ENCODE measurements around the gene CWC22.
"Not testable (repeated sequence)": the region's sequence is repeated elsewhere in the genome, so short reads cannot be mapped to it uniquely, and the experiment has no call there.

The CWC22 gene

DNA sequence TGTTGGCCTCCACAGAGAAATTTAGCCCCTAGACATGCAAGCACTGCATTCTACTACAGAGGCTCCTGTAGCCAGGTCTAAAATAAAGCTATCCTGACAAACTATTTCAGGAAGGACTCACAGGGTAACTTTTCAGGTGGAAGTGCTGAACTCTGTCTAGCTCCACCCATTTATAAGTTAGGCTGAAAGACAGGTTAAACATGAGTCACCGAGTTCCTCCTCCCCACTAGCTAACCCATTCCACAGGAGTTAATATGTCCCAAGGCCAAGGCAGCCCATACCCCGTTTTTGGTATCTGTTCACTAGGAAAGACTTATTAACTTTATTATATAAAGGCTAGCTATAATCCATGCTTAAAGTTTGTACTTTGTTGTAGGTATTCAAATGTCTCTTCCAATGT, 3.5 kb downstream of the CWC22 start:
- no peak for DNase-seq (ENCODE audit: low read depth in 1 of 2, low spot score in 1 of 2)

DNA sequence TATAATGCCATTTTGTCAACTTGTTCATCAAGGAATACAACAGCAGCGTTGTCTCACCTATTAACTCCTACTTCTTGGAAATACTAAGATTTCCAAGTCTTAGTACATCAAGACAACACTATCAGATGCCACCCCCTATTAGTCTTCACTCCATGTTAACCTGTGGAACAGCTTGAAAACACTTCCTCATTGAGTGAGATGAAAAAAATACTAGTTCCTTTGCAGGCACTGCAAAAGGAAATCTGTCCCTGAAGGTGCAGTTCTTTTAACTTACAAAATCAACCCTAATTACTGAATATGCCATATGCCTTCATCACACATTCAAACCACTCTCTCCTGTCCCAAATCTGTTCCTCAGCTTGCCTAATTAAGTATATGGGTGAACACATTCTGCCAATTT, 4.0 kb downstream of the CWC22 start:
- DNase-seq (ENCODE audit: low read depth in 1 of 2, low spot score in 1 of 2), result no peak

DNA sequence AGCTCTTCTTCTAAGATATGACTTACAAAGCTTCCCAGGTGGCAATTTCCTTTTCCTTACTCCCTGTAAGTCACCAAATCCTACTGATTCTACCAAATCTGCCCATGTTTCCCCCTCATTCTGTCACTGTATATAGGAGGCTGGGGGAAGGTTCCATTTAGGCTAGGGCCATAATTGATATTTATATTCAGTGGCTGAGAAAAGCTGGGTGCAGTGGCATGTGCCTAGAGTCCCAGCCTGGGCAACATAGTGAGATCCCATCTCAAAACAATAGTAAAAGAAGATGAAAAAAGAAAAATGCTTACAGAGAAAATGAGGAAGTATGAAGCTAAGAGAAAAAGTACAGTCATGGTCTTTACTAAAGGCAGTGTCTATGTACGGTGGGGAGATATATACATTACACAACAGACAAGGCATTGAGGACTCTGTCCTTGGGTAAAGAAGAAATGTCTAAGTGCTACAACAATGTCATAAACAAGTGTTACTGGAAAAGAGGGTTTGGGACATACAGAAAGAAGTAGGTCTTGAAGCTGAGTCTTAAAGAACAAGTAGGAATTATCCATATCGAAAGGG, 4.8 kb downstream of the CWC22 start:
- no peak for DNase-seq (ENCODE audit: low read depth in 1 of 2, low spot score in 1 of 2)

DNA sequence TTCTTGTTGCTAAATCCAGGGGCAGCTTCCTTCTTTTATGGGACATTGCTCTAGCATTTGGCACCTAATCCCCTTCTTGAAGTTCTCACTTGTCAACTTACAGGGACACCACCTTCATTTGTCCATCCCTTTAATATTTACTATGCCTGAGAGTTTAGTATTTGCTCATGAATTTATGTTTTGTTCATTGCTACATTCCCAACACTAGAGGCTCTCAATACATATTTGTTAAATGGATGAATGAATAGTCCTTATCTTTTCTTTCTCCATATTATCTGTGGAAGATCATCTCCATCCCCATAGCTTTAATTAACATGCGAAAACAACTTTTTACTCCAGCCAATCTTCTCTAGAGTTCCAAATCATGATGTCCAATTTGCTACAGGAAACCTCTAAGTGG, 5.4 kb downstream of the CWC22 start:
- no peak for DNase-seq (ENCODE audit: low read depth in 1 of 2, low spot score in 1 of 2)

DNA sequence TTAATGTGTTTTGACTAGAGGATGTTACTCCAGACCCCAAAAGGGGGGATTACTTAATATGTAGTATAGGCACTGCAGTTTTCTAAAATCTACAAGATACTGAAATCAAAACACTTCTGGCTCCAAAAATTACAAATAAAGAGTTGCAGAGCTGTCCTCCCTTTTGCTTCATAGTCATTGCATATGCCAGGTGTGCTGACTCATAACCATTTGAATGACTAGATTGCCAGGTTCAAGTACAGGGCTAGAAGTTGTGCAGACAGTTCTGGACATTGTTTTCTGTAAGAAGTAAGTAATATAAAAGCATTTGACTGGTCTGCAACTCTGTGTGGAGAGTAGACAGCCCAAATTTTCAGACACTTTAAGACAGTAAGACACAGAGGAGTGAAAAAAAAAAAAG, 6.7 kb downstream of the CWC22 start:
- no peak for DNase-seq (ENCODE audit: low read depth in 1 of 2, low spot score in 1 of 2)

DNA sequence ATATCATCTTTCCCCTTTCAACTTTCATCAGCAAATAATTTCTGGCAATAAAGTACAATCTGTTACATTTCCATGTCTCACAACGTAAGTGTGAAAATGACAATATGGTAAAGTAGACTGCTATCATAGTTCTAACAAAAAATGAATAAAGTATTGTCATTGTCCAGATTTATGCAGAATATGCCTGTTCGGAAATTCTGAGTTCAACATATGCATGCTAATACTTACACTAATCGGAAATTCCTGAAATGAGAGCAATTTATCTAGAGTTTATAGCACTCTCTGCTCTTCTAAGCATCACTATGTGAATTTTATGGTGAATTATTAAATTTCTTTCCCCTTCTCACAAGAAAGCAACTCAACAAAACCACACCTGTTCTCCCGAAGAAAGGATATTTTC, 8.1 kb downstream of the CWC22 start:
- no peak for DNase-seq (ENCODE audit: low read depth in 1 of 2, low spot score in 1 of 2)

DNA sequence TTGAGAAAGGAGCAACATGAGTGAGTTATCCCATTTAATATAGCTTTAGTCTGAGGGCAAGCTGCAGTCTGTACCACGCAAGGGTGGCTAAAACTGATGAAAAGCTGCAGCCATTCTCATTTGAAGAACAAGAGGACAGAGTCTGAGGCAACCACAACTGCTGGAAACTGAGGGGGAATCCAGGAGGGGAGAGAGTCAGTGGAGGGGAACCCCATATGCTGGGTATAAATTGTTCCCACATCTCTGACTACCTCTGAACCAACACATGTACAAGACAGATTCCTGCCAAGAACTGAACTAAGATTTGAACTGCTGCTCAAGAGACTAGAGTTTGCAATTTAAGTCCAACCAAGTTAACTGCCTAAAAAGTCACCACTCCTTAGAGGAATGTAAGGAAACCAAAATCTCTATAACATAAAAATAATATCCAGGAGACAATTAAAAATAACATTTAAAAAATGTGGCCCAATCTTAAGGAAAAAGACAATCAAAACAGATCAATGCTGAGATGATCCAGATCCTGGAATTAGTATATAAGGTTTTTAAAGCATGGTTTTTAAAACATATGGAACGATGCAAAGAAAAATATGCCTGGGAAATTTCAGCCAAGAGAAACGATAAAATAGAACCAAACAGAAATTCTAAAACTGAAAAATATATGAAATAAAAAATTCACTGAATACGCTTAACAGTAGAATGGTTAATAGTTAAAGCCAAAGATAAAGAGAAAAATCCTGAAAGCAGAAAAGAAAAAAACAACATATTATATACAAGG, 11.2 kb downstream of the CWC22 start:
- DNase-seq (ENCODE audit: low read depth in 1 of 2, low spot score in 1 of 2), result no peak

DNA sequence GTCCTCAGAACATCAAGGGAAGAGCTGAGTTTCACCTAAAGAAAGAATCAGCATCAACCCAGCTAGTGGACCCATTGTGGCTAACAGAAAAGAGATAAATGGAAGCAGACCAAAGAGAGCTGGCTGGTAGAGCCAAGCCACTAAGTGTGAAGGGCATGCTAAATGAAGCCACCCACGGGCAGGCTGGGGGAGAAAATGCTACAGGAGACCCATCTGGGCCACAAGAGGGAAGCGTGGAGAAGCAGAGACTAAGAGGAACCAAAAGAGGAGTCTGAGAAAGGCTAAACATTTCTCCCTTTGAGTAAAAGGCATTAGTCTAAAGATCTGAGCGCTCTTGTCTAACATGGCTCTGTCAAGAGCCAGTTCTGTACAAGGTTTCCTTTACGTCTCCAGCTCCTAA, 15.8 kb downstream of the CWC22 start:
- DNase-seq (ENCODE audit: low read depth in 1 of 2, low spot score in 1 of 2), result no peak

DNA sequence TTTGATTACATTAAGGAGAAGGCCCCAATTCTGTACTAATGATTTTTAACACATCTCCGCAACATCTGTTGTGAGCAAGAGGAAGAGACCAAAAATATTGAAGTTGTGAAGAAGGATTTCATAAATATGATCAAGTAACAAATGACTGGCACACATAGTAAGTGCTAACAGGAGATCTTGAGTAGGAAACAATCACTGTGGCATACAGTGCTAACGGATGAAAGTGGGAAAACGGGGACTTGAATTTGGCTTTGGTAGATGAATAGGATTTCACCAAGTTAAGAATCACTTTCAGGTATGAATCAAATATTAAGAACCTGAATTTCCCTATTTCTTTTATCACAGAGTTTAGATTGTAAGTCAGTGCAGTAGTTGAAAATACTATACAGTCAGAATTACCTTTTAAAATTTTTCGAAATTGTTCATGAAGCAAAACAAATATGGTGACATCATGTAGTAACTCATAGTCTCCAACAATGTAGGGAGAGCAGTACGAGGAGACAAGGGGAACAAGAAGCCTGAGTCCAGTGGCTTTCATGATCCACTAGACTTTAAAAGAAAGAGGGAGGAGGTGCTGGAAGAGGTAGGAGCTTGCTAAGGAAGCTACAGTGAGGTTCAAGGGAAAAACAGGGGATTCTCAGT, 16.3 kb downstream of the CWC22 start:
- DNase-seq (ENCODE audit: low read depth in 1 of 2, low spot score in 1 of 2), result no peak

DNA sequence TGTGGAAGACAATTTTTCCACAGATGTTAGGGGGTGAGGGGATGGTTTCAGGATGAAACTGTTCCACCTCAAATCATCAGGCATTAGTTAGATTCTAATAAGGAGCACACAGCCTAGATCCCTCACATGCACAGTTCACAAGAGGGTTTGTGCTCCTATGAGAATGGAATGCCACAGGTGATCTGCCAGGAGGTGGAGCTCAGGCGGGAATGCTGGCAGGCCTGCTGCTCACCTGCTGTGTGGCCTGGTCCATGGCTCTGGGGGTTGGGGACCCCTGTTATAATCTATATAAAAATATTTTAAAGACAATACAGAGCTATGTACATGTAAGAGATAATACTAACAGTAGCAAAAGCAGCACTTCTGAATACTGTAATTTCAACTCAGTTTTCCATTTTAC, 19.2 kb downstream of the CWC22 start:
- no peak for DNase-seq (ENCODE audit: low read depth in 1 of 2, low spot score in 1 of 2)

DNA sequence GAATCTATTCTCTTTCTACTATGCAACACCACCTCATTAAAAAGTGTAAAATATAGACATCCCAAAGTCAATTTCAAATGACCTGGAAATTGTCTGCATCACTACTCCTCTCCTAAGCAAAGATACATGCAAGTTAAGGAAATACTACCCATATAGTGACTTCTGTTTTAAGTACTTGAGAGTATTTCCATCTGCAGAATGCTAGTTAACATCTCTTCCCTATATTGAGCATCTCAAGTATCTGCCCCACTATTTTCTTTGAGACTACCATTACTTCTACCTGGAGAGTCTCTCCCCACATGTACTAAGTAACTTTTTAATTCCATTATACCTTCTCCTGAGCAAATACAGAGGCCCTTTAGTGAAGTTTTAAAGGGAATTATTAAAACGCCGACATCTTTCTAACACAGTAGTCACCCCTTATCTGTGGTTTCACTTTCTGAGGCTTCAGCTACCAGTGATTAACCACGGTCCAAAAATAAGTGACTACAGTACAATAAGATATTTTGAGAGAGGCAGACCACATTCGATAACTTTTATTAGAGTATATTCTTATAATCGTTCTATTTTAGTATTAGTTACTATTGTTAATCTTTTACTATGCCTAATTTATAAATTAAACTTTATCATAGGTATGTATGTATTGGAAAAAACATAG, 21.8 kb downstream of the CWC22 start:
- no peak for DNase-seq (ENCODE audit: low read depth in 1 of 2, low spot score in 1 of 2)

DNA sequence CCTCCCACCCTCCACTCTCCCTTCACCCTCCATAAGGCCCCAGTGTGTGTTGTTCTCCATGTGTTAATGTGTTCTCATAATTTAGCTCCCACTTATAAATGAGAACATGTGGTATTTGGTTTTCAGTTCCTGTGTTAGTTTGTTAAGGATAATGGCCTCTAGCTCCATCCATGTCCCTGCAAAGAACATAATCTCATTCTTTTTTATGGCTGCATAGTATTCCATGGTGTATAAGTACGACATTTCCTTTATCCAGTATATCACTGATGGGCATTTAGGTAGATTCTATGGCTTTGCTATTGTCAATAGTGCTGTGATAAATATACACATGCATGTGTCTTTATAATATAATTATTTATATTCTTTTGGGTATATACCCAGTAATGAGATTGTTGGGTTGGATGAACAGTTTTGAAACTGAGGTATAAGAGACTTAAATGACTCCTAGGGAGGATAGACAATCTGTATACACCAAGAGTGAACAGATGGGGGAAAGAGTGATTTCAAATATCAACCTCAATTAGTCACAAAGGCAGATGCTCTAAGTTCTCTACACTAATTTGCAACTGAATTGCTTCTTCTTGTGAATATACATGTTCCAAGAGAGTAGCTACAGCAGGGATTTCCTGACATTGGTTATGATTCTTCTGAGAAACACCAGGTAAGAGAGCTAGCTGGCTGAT, 23.7 kb downstream of the CWC22 start:
- no peak for DNase-seq (ENCODE audit: low read depth in 1 of 2, low spot score in 1 of 2)

DNA sequence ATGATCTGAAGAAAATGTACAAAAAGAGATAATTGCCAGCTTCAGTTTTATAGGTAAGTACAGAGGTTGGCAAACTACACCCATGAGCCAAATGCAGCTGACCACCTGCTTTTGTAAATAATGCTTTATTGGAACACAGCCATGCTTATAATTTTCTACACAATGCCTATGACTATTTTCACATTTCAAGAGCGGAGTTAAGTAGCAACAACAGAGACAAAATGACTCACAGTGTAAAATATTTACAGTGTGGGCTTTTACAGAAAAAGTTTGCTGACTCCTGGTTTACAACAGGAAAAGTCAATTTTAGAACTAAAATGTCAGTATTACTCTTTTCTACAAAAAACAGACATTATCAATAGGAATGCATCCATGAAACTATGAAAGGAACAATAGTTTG, 26.0 kb downstream of the CWC22 start:
- DNase-seq (ENCODE audit: low read depth in 1 of 2, low spot score in 1 of 2), result no peak

DNA sequence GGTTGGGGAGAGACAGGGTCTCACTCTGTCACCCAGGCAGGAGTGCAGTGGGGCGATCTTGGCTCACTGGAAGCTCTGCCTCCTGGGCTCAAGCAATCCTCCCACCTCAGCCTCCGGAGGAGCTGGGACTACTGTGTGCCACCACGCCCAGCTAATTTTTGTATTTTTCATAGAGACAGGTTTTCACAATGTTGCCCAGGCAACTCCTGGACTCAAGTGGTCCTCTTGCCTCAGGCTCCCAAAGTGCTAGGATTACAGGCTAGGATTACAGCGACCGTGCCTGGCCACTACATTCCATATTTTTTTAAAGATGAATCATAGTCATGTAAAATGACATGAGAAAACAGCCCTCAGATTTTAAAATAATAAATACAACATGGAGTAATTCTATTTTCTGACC, 32.3 kb downstream of the CWC22 start:
- no peak for DNase-seq (ENCODE audit: low read depth in 1 of 2, low spot score in 1 of 2)

DNA sequence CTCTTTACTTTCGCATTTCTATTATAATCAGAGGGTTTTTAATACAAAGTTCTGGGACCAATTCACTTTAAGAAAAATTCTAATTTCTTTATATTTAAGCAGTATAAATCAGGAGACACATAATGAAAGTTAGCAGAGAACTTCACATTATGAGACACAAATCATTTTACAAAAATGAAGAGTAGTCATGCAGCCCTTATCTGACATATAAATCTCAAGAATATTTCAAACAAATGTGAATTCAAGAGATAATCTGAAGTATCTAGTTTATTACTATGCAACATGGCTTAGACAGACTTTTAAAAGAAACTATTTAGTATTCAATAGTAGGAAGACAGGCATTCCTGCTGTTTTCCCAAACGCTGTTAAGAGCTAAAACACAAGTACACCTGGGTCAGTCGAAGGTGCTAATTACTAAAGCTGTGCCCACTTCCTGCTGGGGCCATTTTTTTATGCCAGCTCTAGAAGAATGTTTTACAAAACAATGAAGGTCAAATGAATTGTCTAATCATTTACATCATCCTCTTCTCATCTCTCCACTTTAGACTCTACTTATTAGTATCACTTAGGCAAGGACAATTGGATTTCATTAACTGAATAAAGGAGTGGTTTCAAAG, 40.2 kb downstream of the CWC22 start:
- DNase-seq (ENCODE audit: low read depth in 1 of 2, low spot score in 1 of 2), result no peak

DNA sequence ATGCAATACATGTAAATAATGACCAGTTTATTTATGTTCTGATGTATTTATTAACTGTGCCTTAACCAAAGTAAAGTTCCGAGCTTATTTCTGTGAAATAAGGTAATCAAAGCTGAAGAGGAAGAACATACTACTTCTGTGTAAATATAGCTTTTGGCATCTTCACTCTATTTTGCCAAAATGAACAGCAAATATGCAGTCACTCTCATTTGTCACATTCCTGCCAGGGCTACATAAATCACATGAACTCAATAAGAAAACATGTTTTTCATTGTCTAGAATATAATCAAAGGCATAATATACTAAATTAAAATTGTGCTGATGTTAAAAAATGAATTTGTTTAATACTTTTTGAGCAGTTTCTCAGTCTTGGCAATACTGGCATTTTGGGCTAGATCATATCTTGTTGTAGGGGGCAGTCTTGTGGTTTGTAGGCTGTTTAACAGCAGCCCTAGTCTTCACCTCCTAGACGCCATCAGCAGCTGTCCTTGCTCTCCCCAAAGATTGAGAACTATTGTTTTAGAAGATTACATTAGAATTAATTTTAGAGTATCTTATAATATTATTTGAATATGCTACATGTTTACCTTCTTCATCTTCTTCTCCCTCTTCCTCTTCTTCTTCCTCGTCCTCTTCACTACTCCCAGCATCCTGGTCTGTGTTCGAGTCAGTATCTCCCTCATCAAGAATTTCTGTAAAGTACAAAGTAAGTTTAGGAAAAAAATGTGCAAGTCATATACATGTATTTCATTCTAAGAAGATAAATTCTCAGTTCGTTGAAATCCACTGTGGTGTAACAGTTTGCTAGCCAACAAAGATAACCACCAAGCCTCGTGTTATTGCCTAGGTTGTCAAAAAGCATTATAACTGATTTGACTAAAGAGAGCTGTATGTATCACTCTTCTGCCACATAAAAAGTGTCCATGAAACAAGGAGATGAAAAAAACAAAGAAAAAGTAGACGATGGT, 41.5 kb downstream of the CWC22 start:
- DNase-seq (ENCODE audit: low read depth in 1 of 2, low spot score in 1 of 2), result no peak

DNA sequence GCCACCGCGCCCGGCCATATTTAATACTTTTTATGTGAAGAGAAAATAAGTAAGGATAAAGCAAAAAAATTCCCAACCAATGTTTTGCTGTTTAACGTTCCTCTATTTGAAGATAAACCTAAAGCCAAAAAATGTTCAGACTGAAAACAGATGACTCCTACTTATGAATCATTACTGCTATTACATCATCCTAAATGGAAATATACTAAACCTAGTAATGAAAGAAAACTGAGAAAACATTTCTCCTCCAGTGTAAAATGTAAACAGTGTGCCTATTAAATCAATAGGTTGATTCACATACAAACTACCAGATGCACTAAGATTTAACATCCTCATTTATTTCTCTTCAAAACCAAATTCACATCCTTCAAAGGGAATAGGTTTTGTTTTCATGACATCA, 43.5 kb downstream of the CWC22 start:
- no peak for DNase-seq (ENCODE audit: low read depth in 1 of 2, low spot score in 1 of 2)

DNA sequence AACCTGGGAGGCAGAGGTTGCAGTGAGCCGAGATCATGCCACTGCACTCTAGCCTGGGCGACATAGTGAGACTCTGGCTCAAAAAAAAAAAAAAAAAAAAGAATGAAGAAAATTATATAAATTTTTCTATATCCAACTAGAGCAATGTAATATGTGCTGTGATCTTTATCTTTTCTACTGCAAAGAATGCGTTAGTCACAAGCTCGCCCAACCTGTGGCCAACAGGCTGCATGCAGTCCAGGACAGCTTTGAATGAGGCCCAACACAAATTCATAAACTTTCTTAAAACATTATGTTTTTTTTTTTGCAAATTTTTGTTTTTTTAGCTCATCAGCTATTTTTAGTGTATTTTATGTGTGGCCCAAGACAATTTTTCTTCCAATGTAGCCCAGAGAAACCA, 48.8 kb downstream of the CWC22 start:
- not testable (repeated sequence) for DNase-seq (ENCODE audit: low read depth in 1 of 2, low spot score in 1 of 2)

DNA sequence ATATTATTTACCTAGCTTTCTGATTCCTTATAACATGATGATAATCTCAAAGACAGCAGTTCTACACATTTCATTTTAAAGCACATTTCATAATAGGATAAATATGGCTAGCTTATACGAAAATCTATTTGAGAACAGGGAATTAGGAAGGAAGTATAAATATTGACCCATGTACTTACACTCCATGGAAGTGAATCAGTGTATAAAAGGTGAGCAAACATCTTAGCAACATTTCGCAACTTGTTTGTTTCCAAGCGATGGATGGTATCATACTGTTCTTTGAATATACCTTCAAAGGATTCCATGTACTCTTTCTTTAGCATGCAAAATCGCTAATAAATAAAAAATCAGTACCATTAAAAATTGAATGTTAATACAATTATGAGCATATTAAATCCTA, 53.1 kb downstream of the CWC22 start:
- no peak for DNase-seq (ENCODE audit: low read depth in 1 of 2, low spot score in 1 of 2)

DNA sequence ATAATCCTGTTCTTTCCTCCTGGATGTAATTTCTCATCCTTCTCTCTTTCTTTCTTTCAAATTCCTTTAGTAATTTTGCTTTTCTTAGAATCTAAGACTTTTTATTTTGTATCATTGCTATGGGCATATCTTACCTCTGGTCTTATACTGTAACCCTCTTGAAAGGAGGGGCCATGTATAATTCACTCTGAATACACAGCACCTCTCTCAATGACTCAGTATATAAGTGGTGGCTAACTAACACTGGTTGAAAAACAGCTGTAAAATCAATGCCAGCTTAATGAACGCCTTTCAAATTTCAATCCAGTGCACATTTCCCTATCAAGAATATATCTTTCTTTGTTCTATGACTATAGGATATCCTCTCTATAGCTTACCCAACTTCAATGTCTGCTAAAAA, 53.7 kb downstream of the CWC22 start:
- DNase-seq (ENCODE audit: low read depth in 1 of 2, low spot score in 1 of 2), result no peak

Data from activated T-helper 1 cell treated with anti-CD3 and anti-CD28 coated beads, Interleukin-2, amount 50 U/mL, for 16 hours (primary cell).